ENCODE results near the gene ARF3.

The ARF3 gene

DNA sequence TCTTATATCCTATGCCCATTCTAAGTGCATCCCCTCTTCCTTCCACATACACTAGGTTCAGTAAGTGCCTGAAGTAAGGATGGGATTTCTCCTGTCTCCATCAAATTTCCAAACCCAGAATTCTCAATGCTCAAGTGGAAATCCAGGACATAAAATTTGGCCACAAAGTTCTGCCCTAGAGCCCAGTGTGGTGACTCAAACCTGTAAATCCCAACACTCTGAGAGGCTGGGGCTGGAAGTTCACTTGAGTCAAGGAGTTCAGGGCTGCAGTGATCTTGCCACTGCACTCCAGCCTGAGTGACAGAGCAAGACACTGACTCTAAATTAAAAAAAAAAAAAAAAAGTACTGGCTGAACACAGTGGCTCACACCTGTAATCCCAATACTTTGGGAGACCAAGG is 4.5 kb upstream of the ARF3 start:
- DNase-seq, result no peak

DNA sequence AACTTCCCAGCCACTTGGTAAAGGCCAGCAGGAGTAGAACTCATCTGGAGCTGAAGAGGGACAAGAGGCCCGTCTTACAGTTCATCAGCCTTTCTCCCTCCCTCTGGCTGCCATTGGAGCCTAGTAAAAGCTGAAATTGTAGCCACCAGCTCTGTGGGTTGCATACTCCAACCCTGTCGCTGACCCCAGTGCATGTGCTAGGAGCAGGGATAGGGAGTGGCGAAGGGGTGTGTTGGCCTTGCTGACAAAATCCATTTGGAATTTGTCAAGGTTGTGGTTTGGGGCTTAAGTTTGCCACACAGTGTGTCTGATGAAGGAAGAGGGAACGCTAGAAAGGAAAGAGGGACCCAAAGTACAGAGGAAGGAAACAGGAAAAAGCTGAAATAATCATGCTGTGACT is 4.0 kb upstream of the ARF3 start:
- no peak for DNase-seq

DNA sequence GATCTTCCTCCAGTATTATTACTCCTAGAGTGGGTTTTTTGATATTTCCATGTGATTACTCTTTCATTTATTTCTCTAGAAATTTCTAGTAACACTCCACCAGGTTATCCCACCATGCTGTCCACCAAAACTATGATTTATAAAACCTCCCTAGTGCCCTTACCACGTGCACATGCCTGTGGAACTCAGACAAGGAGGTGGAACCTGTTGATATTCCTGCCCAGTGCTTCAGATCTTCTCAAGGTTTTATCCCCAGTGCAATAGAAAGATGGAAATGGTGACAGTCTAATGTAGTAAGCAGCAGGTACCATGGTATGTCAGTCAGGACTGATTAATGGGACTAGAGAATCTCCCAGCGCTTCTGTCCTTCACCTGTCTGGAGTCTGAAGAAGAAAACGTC is 3.5 kb upstream of the ARF3 start:
- DNase-seq, result no peak

DNA sequence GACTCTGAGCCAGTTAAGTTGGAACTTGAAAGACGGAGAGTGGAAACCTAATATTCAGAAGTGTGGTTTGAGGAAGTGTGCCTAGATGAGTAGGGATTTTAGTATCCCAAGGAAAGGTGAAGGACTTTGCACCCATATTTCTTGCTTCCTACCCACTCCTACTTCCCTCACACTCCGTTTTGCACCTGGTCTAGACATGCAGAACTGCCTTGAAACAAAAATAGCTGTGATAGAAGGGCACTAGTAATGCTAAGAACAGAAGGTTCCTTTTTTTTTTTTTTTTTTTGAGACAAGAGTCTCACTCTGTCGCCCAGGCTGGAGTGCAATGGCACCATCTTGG is 732 bp upstream of the ARF3 start:
- no peak for DNase-seq

DNA sequence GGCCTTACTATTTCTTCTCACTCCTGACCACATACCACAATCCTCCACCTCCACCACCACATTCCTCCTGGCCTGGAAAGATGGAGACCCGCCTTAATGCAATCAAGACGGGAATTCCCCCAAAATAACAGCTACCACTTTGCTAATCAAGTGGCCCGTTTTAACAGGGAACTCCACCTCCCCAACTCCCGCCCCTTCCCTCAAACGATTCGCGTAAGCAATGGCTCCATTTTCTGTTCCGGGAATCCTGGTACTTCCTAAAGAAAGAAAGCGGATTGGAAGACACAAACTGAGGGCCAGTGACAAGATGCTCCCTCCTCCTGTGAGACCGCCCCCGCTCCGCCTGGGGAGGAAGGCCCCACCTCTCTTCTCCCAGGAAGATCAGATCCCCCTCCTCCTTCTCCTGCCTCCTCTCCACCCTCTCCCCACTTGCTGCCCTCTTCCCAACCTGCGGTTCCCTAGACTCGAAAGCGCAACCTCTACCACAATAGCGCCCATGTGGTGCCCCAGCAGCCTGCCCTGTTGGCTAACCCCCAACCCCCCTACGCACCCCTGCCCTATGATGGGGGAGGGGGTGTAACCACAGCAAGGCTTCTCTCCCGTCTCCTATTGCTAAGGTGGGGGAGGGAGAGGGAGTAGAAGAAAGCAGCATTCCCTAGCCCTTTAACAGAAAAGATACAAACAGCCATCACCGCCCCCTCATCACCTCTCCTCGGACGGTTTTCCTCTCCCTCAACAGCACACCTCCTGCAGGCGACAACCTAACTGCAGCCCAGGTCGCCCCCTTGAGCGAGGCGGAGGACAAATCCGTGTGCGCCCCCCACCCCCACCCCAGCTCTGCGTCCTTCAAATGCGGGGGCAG is 777 bp downstream of the ARF3 start:
- DNase-seq, result peak; percentile 94

DNA sequence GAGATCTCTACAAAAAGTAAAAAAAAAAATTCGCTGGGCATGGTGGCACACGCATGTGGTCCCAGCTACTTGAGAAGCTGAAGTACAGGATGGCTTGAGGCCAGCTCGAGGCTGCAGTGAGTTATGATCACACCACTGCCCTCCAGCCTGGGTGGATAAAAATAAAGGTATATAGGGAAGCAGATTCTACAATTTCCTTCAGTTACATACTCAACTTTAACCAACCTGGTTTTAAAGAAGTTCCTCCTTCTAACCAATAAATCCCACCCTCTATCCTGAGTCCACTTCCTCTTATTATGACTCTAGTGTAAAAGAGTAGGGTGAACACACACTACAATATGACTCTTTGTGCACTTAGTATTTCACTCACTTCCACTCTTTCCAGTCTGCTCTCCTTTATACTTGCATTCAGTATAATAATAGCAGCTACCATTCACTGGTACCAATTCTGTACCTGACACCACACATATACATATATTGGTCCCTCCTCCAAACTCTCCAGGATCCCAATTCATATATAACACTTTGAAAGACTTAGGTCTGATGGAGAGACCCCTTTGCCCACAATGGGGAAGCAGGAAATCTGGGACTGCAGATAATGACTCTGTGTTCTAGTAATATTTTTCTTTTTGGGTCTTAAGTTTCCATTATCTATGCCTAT is 2.3 kb downstream of the ARF3 start:
- DNase-seq, result no peak

DNA sequence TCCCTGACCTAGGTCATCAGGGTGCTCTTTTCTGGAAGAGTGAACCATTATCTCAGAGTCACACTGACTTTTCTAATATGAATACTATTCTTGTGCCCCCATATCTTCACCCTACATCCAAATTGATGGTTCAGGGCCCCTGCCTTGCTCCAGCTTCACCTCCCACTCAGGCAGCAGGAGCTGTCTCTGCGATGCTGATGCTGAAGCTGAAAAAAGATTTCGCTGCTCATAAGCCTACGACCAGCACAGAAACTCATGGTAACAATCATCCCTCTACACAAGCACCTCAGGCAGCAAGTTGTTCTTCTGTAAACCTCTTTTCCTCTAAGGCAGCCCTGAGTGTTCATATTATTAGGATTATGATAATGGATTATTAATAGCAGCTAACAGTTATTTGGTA is 3.2 kb downstream of the ARF3 start:
- DNase-seq, result no peak

DNA sequence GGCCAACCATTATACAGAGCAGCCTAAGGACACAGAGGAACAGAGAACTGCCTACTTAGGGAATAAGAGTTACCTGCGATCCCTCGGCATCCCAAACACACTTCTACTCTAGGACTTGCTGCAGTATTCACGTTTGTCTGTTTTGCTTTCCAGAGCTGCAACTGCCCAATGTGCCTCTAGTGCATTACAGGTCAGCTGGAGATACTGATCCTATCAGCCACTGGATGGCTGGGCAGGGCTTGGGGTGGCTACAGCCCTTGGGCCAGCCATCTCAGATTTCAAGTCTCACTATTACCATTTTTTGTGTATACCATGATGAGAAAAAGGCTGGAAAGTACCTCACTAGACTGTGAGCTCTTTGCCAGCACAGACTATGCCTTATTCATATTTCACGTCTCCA is 4.6 kb downstream of the ARF3 start:
- no peak for DNase-seq

DNA sequence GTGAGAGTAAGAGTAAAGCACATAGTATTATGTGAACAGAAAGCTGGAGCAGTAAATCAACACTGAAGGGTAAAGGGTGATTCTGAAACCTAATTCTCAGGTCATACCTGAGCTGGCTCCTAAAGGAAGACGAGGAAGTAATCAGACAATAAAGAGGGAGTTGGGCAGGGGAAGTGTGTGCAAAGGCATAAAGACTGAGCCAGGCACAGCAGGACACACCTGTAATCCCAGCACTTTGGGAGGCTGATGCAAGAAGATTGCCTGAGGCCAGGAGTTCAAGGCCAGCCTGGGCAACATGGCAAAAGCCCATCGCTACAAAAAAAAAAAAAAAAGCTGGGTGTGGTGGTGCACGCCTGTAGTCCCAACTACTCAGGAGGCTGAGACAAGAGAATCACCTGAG is 9.6 kb downstream of the ARF3 start:
- DNase-seq, result no peak

DNA sequence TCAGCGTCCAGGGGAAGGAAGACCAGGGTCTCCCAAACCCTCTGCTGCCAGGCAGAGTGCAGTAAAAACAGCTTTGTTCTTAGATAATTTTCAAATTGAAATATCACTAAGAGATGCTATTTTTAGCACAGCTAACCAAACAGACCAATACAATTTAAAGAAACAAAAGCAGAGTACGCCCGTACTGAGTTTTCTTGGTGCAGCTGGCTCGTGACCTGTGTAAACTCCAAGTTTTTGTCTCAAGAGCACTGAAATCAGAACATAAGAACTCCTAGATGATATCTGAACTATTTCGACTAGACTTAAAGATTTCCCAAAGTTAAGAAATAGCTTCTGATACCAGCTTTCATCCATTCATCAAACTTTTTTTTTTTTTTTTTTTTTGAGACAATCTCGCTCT is 10.3 kb downstream of the ARF3 start:
- no peak for DNase-seq

DNA sequence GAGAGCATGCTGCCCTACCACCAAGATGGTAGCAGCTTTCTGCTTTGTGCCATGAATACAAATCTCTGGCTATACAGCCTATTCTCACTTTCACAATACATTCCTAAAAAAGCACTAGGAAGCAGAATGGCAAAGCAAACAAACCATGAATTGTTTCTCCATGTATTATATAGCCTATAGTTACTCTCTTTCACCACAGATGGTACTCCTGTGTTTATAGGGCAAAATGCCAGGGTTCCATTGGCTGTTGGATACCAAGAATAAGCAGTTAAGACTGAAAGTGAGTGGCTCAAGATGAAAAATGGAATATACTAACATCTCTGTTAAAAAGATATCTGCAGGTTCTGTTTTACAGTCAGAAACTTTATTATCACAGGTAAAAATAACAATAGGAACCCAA is 11.1 kb downstream of the ARF3 start:
- DNase-seq, result no peak

DNA sequence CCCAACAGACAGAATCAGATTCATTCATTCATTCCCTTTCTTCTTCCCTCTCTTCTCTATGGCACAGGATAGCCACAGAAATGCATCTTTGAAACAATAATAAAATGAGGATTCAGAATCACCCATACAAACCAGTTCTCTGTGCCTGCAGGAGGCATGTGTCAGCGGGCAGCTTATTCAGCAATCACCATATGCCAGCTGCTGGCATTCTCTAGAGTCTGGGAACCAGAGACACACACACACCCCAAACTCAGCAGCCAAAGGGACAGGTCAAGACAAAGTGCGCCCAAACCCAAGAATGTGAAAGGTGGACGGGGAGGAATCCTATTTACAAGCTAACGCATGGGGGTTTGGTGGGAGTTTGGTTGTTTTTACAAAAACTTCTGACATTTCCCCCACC is 14.1 kb downstream of the ARF3 start:
- DNase-seq, result no peak

DNA sequence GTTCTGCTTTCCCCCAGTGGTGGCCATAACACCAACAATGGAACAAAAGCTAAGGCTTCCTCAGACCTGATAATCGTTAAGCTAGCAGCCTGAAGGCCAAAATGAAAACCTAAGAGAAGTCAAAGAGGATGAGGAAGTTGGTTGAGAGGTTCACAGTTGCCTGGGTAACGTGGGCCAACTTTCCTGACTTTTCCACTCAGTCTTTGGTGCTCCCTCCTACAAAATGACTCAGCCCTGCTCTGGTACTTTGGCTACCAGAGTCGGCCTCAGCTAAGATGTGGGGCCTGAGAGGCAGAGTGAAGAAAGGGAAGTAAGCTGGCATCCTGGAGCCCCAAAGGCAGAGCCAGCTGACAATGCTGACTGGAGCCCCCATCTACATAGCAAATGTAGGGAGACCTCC is 17.1 kb downstream of the ARF3 start:
- DNase-seq, result no peak

DNA sequence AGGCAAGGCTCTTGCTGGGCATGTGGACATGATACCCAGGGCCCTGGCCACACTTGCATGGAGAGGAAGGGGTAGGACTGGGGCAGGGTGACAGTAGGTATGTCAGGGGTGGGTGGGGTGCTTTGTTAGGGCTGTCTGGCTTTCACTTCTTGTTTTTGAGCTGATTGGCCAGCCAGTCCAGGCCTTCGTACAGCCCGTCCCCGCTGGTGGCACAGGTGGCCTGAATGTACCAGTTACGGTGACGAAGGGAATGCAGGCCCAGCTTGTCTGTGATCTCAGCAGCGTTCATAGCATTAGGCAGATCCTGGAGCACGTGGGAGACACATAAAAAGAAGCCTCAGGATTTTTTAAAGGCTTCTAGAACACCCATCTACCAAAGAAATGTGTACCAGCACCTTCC is 18.5 kb downstream of the ARF3 start:
- DNase-seq, result no peak

DNA sequence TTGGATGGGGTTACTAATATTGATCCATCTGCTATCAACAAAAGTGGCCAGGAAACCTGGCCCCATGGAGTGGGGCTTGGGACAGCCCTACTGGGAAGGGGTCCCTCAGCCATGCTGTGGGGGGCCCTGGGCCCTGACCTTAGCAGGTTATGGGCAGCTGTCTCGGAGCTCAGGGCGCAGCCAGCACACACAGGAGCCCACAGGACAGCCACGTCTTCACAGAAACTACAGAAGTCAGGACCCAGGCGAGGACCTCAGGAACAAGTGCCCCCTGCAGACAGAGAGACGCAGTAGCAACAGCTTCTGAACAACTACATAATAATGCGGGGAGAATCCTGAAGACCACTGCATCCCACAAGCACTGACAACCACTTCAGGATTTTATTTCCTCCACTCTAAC is 20.1 kb downstream of the ARF3 start:
- no peak for DNase-seq

DNA sequence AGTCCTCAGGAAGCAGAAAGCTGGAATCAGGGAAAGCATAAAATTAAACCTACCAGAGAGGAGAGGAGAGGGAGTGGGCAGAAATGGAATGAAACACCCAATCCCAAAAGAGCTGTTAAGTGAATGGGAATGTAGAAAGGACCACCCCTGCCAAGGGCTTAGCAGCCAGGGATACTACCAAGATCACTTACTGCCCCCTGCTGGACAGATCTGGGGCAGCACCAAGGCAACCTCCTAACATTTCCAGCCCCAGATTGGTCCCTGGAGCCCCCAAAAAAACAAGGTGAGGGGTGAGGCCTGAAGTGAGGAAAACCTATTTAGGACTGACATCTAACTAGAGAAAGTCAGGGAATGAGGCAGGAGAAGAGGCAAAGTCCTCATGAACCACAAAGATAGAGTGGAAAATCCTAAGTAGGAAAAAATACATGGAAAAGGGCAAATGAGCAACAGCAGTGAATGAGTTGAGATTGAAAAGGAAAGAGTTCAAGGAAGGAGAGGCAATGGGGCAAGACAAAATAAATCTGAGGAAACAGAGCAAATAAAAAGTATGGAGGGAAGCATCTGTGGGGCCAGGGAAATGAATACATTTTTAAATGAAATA is 20.8 kb downstream of the ARF3 start:
- peak; percentile 15 for DNase-seq

DNA sequence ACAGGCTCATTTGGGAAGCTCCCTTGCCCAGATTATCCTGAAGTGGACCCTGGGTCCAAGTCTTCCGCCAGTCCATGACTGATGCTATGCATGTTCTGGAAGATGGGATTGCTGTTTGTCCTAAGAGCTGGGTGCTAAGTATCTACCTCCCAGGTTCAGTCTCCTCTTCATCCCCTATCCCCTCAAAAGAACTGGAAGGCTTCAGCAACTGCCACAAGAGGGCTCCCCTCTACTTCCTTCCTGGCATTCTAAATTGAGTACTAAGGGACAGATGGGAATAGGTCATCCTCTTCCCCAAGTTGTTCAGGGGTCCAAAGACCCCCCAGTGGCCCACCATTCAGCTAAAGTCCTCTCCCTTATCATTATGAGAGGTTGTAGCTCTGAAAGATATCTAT is 23.0 kb downstream of the ARF3 start:
- no peak for DNase-seq

DNA sequence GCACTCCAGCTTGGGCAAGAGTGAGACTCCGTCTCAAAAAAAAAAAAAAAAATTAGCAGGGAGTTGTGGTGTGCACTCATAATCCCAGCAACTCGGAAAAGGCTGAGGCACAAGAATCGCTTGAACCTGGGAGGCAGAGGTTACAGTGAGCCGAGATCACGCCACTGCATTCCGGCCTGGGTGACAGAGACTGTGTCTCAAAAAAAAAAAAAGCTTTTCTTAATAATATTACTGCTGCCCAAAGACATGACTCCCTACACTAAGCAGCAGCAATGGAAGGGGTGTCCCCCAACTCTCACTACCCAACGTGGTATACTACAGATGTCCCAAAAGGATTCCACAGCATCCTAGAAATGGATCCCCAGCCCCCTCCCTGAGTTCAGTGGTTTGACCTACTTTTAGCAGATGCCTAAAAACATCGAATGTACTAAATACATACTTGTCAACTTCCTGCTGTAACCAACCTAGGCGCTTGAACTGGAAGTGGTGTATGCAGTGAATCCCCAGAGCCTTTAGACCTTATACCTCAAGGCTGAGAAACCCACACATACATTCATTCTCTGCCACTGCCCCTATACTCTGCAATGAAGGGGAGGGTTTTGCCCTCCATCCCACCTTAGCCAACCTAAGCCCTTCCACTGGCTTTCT is 23.5 kb downstream of the ARF3 start:
- DNase-seq, result no peak

DNA sequence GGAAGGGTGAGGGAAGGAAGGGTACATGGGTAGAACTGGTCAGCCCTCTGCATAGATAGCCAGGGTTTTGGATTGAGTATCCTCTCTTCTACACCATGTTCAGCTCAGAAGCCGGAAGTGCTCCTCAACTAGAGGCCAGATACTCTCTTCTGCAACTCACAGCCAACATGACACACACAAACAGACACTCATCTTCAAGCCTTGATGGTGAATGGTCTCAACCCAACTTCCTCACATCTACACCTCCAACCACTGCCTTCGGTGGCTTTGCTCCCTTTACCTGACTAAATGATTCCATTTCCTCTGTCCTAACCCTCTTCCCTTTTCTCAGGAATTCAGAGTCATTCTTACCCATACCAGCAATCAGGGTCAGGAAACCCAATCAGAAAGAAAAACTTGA is 24.4 kb downstream of the ARF3 start:
- no peak for DNase-seq

DNA sequence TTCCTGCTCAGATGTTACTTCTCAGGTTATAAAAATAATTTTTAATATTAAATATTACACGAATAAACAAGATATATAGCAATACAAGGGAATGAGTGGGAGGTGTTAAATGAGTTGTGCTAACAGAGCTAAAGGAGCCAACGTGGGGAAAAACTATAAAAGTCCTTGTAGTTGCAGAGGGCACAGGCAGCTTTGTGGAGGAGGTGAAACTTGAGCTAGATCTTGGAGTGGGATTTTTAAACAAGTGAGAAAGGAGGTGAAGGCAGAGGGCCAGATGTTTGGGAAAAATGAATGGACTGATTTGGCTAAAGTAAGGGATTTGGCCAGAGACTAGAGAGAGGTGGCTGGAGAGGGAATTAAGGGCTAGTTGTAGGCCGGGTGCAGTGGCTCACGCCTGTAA is 26.8 kb downstream of the ARF3 start:
- no peak for DNase-seq

DNA sequence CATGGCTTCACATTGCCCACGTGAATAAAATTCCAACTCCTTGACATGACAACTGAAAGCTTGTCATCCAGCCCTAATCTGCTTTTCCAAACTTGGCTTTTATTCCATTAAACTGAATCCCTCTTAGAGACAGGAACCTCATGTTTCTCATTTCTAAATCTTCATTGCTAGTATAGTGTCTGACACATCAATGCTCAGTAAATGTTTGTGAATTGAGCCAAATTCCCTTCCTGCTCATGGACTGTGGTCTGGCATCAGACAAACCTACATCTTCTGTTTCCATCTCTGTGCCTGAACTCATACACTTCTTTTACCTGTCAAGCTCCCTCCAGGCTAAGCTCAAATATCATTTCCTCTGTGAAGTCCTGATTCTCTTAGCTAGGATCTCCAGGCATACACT is 27.7 kb downstream of the ARF3 start:
- DNase-seq, result no peak

DNA sequence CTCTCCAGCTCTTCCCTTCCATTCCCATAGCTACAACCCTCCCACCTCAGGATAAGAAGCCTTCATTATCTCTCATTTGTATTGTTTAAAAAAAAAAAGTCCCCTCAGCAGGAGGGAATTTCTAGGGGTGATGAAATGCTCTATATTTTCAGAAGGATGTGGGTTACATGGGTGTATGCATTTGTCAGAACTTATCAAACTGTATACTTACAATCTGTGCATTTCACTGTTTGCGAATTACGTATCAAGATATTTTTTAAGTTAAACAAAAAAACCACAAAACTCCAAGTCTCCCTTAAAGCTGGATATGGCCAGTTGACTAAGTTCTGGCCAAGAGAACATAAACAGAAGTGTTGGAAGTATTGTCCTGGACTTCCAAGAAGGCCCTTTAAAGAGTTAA is 30.0 kb downstream of the ARF3 start:
- DNase-seq, result no peak

DNA sequence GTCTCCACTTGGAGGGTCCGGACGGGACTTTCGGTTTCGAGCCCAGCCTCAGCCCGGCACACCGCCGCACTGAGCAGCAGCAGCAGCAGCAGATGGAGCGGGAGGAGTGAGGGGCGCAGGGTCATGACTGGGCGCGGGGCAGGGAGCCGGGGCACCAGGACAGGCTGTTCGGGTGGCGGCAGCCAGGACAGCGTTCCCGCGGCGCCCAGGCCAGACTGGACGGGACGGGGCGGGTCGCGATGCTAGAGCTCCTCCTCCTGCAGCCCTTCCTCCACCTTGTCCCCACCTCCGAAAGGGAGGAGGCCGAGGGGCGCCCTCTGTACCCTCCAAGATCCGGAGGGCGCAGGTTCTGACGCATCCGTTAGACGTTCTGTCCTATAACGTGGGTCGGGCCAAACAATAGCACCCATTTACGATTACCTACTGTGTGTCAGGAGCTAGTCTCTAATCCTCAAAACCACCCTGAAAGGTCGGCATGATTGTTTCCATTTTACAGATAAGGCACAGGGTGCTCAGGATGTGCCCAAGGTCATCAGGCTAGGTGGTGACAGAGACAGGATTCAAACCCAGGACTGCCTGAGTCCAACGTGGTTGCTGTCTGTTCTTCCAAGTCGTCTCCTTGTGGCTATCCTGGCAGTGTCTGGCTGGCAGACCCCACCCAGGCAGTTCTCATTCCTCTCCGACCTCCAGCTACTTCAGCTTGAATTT is 31.8 kb downstream of the ARF3 start, which contains the start of gene FKBP11:
FKBP11 (minus strand) TSS at position 189 of the 708 bp plus-strand sequence; CDS start at position 125, 64 bp downstream.
- no peak for DNase-seq
